Stomach smooth muscle (tissue), 2 donors: ENCODE measurements around the gene PAX4.
"Not testable (repeated sequence)": the region's sequence is repeated elsewhere in the genome, so short reads cannot be mapped to it uniquely, and the experiment has no call there.

Experiments used
- H3K27ac ChIP-seq: one replicate; pipeline ENCODE4 v1.7.0; 2013; ENCODE audit warnings: mild to moderate bottlenecking, low read length, inconsistent platforms
- H3K27me3 ChIP-seq, 2 donors: one replicate each; pipeline ENCODE4 v1.7.0; 2013; ENCODE audit warnings: low read length in 2 of 2; ENCODE audit not compliant: insufficient read depth in 2 of 2, control insufficient read depth in 1 of 2
- H3K36me3 ChIP-seq, 2 donors: one replicate each; pipeline ENCODE4 v1.7.0; 2013; ENCODE audit warnings: low read length in 2 of 2; ENCODE audit not compliant: control insufficient read depth in 2 of 2, insufficient read depth in 2 of 2
- H3K4me1 ChIP-seq: one replicate; pipeline ENCODE4 v1.7.0; 2013; ENCODE audit warnings: low read length; ENCODE audit not compliant: control insufficient read depth, insufficient read depth
- H3K4me3 ChIP-seq, 2 donors: one replicate each; pipeline ENCODE4 v1.7.0; 2013; ENCODE audit warnings: low read length in 2 of 2
- H3K9ac ChIP-seq, 2 donors: one replicate each; pipeline ENCODE4 v1.7.0; 2013; ENCODE audit warnings: low read length in 2 of 2, mild to moderate bottlenecking in 1 of 2
- H3K9me3 ChIP-seq, 2 donors: one replicate each; pipeline ENCODE4 v1.7.0; 2013; ENCODE audit warnings: low read length in 2 of 2; ENCODE audit not compliant: control insufficient read depth in 2 of 2
- donor health status: healthy.
- donor health status: Pancreatic carcinoma.

Gene PAX4

GRCh38 chr7:127584648-127585043 is 33.3 kb downstream of the PAX4 start:
- Histone ChIP-seq H3K27me3 (no peaks in the 10 kb centered on the region), H3K9me3 (no peaks in the 10 kb centered on the region), H3K4me3 (peak overlapping the region; percentile 88 to 93), H3K4me1 (peaks cover 67% of the 10 kb centered on the region), H3K9ac (peak overlapping the region; percentile 86 to 96), H3K27ac (peak overlapping the region; percentile 93), H3K36me3 (peaks cover 15 to 19% of the 10 kb centered on the region in 2 donors)

- Histone ChIP-seq H3K27me3 (no peaks in the 10 kb centered on the region), H3K27ac (no peak overlapping the region), H3K4me1 (peaks cover 53% of the 10 kb centered on the region), H3K9me3 (no peaks in the 10 kb centered on the region), H3K9ac (no peak overlapping the region), H3K36me3 (peaks cover 15 to 23% of the 10 kb centered on the region in 2 donors), H3K4me3 (peak overlapping the region in 1 of 2 donors; percentile 44)
Observed at GRCh38 chr7:127582361-127582760, 35.6 kb downstream of the PAX4 start.

GRCh38 chr7:127581716-127582115 is 36.2 kb downstream of the PAX4 start:
- Histone ChIP-seq H3K9ac (peak overlapping the region in 1 of 2 donors; percentile 47), H3K36me3 (peaks cover 15 to 23% of the 10 kb centered on the region in 2 donors), H3K4me3 (no peak overlapping the region), H3K4me1 (peaks cover 53% of the 10 kb centered on the region), H3K9me3 (no peaks in the 10 kb centered on the region), H3K27me3 (no peaks in the 10 kb centered on the region), H3K27ac (no peak overlapping the region)

- Histone ChIP-seq H3K27ac (no peak overlapping the region), H3K9me3 (no peaks in the 10 kb centered on the region), H3K27me3 (no peaks in the 10 kb centered on the region), H3K36me3 (peaks cover 15 to 23% of the 10 kb centered on the region in 2 donors), H3K4me1 (peaks cover 48% of the 10 kb centered on the region), H3K9ac (no peak overlapping the region), H3K4me3 (no peak overlapping the region)
Observed at GRCh38 chr7:127580612-127581011, 37.3 kb downstream of the PAX4 start.

- Histone ChIP-seq H3K36me3 (peaks cover 15 to 23% of the 10 kb centered on the region in 2 donors), H3K4me1 (peaks cover 35% of the 10 kb centered on the region), H3K9ac (peak overlapping the region in 1 of 2 donors; percentile 42), H3K27me3 (no peaks in the 10 kb centered on the region), H3K27ac (no peak overlapping the region), H3K4me3 (no peak overlapping the region), H3K9me3 (no peaks in the 10 kb centered on the region)
Observed at GRCh38 chr7:127578711-127579275, 39.1 kb downstream of the PAX4 start.

GRCh38 chr7:127578036-127578684 is 39.8 kb downstream of the PAX4 start:
- Histone ChIP-seq H3K36me3 (peaks cover 15 to 20% of the 10 kb centered on the region in 2 donors), H3K27ac (no peak overlapping the region), H3K4me1 (peaks cover 28% of the 10 kb centered on the region), H3K9ac (no peak overlapping the region), H3K4me3 (no peak overlapping the region), H3K9me3 (no peaks in the 10 kb centered on the region), H3K27me3 (no peaks in the 10 kb centered on the region)

- no peak overlapping the region for H3K27ac ChIP-seq
- H3K36me3 ChIP-seq, result no peaks in the 10 kb centered on the region
- H3K9me3 ChIP-seq, result no peaks in the 10 kb centered on the region
- no peak overlapping the region for H3K4me3 ChIP-seq
- H3K9ac ChIP-seq, result no peak overlapping the region
- no peaks in the 10 kb centered on the region for H3K27me3 ChIP-seq
- no peaks in the 10 kb centered on the region for H3K4me1 ChIP-seq
Observed at GRCh38 chr7:127571741-127572505, 46.0 kb downstream of the PAX4 start.

GRCh38 chr7:127568034-127568433 is 49.9 kb downstream of the PAX4 start:
- not testable (repeated sequence) for H3K9me3 ChIP-seq, H3K9ac ChIP-seq

GRCh38 chr7:127566242-127566641 is 51.7 kb downstream of the PAX4 start:
- no peaks in the 10 kb centered on the region for H3K27me3 ChIP-seq
- no peaks in the 10 kb centered on the region for H3K4me1 ChIP-seq
- H3K36me3 ChIP-seq, result no peaks in the 10 kb centered on the region
- H3K27ac ChIP-seq, result no peak overlapping the region
- H3K9me3 ChIP-seq, result no peaks in the 10 kb centered on the region
- H3K9ac ChIP-seq, result no peak overlapping the region
- no peak overlapping the region for H3K4me3 ChIP-seq

More at GRCh38 chr7:127568034-127568433, 49.9 kb downstream of the PAX4 start:
- H3K27ac ChIP-seq, H3K36me3 ChIP-seq, H3K4me1 ChIP-seq, H3K4me3 ChIP-seq, H3K27me3 ChIP-seq: not testable (repeated sequence)
